ENCODE results near the gene CRIP2. TPM values are rescaled to one million over a fixed set of nuclear protein-coding genes. Genes with fewer than 3 reads are reported as not detected.
A peak's percentile ranks its signal among the peaks of the same experiment; 100 is the strongest.

Gene CRIP2
- total and polyA plus RNA-seq, 2 of the 8 experiments (the other 6 are each of a cell fraction or from before 2014, with no cell fraction given), result 4.2 to 13.5 TPM

GRCh38 chr14:105448706-105449111 lies 25.9 kb upstream of the CRIP2 start (continued):
- TF ChIP-seq EZH2 (IDR thresholded peaks at IDR 0.05; ENCODE audit: low read depth, low read length, severe bottlenecking), result no peak
- TF ChIP-seq NANOG (IDR thresholded peaks at IDR 0.05; ENCODE audit: insufficient read depth, low read depth, low read length, poor library complexity, severe bottlenecking), result no peak
- TF ChIP-seq CEBPB (IDR thresholded peaks at IDR 0.05; ENCODE audit: low read depth, low read length), result no peak
- TF ChIP-seq SP1 (IDR thresholded peaks at IDR 0.05; ENCODE audit: low read depth, low read length), result no peak
- TF ChIP-seq SP2 (IDR thresholded peaks at IDR 0.05; ENCODE audit: low read length), result no peak
- peak in 2 of 3 experiments; percentile 78 to 85; a peak in 3 of 4 replicates for TF ChIP-seq CTCF (IDR thresholded peaks at IDR 0.05; ENCODE audit: control extremely low read depth in 1 of 3, insufficient read depth in 1 of 3, low read depth in 1 of 3, low read length in 3 of 3)
- TF ChIP-seq TAF7 (optimal IDR thresholded peaks at IDR 0.05; ENCODE audit: borderline replicate concordance, low read depth, low read length), result no peak
- TF ChIP-seq FOSL1 (IDR thresholded peaks at IDR 0.05; ENCODE audit: insufficient read depth, low read depth, low read length), result no peak
- TF ChIP-seq TAF1 (IDR thresholded peaks at IDR 0.05; ENCODE audit: low read depth, low read length), result no peak
- TF ChIP-seq JUND (IDR thresholded peaks at IDR 0.05; ENCODE audit: low read length), result no peak
- TF ChIP-seq, protein P1, sequence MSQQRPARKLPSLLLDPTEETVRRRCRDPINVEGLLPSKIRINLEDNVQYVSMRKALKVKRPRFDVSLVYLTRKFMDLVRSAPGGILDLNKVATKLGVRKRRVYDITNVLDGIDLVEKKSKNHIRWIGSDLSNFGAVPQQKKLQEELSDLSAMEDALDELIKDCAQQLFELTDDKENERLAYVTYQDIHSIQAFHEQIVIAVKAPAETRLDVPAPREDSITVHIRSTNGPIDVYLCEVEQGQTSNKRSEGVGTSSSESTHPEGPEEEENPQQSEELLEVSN (IDR thresholded peaks at IDR 0.05), result no peak
- no peak for TF ChIP-seq KDM5A (IDR thresholded peaks at IDR 0.05; ENCODE audit: low read length)
- no peak for TF ChIP-seq PHF8 (conservative IDR thresholded peaks at IDR 0.05; ENCODE audit: low read depth, low read length)
- TF ChIP-seq HDAC2 (IDR thresholded peaks at IDR 0.05; ENCODE audit: borderline replicate concordance in 1 of 2, low read depth in 2 of 2, low read length in 2 of 2), result no peak
- 0 out of 2 replicates have a peak, but pooled peaks have one; percentile 7 for TF ChIP-seq EGR1 (IDR thresholded peaks at IDR 0.05; ENCODE audit: borderline replicate concordance, low read depth, low read length)
- 0 out of 2 replicates have a peak, but pooled peaks have one; percentile 62 for TF ChIP-seq TCF12 (IDR thresholded peaks at IDR 0.05; ENCODE audit: low read depth, low read length)
- no peak for TF ChIP-seq POU5F1 (IDR thresholded peaks at IDR 0.05; ENCODE audit: low read depth, low read length)
- TF ChIP-seq SIRT6 (IDR thresholded peaks at IDR 0.05; ENCODE audit: low read length), result no peak
- peak; percentile 59; the same call in 1 of the 2 replicates for TF ChIP-seq YY1 (IDR thresholded peaks at IDR 0.05; ENCODE audit: low read depth, low read length)
- no peak for TF ChIP-seq POLR2A (IDR thresholded peaks at IDR 0.05; ENCODE audit: control extremely low read depth in 1 of 2, low read depth in 2 of 2, low read length in 2 of 2)
- TF ChIP-seq CBX8 (IDR thresholded peaks at IDR 0.05; ENCODE audit: borderline replicate concordance, low read depth, low read length), result no peak
